GM18499 (cell line): ENCODE measurements around the gene SDSL.

ENCODE experiments used
- ATAC-seq: cut with Tn5 transposase; IDR thresholded peaks from one replicate; pipeline ENCODE4 v1.9.1; 2021; ENCODE audit warnings: moderate number of reproducible peaks; ENCODE audit not compliant: insufficient read depth, unreplicated experiment

Gene SDSL

DNA sequence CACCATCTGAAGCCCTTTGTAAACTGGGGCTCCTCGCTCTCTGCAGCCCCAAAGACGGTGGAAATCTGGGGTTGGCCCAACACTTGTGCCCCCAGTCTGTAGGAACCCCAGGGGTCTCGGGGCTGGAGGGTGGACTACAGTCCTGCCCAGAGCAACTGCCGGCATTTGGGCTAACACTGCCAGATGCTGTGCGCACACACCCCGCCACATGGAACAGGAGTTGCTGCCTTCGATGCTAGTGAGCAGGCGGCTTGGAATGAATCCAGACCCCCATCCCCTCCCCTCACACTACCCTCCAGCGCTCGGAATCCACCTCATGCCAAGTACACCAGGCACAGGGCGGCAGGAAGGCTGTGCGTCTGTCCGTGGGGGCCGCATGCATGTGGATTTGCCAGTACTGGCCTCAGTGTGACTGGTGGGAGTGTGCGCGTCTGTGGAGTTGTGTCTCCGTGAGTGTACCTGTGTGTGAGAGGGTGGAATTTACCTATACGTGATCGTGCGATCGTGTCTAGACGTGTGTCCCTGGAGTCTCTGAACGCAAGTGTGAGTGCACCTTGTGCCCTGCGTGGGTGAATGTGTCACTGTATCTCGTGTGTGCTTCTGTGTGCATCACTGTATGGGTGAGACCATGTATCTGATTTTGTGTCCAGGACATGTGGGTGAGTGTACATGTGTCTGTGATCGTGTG lies 44.4 kb downstream of the SDSL start:
- no peak for ATAC-seq

DNA sequence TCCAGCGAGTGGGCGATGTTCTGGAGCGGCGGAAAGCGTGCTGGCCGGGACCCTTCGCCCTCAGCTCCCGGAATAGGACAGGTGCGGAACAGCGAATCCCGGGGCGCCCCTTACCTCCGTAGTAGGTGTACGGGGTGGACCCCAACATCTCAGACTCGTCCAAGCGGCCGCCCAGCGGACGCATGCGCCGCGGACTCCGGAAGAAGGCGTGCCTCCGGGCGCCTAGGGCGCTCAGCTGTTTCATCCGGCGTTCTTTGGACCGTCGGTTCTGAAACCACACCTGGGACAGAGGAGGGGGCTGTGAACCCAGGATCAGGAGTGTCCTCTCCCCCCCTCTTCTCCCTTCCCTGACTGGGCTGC lies 44.9 kb downstream of the SDSL start:
- ATAC-seq: no peak

DNA sequence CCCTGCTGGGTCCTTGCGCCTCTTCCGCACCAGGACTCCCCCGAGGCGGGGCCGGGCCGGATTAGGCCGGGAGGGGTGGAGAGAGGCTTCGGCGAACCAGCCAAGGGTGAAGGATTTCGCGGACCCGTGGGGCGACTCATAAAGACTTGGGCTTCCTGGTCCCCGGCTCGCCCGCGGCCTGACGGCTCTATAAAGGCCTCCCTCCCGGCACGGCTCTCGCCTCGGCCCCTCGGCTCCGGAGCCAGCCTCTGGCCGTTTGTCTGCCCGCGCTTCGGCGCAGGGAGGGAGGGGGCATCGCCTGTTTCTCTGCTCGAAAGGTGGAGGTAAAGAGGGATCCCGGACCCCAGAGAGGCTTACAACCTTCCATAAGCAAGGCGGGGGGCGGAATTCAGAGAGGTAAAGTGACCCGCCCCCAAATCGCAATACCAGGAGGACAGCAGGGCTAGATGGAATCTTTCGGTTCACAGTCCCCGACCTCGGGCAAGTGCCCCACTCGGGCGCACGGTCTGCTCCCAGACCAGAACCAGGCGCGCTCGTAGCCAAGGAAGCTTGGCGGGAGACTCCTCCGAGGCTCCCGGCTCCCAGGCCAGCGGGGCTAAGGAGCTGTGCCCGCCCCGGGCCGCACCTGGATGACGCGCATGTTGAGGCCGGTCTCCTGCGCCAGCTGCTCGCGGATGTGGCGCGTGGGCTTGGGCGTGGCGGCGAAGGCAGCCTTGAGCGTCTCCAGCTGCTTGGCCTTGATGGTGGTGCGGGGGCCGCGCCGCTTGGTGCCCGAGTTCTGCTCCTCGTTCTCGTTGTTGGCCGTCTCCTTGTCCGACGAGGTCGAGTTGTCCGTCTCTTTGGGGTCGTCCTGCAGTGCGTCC lies 45.6 kb downstream of the SDSL start:
- no peak for ATAC-seq

DNA sequence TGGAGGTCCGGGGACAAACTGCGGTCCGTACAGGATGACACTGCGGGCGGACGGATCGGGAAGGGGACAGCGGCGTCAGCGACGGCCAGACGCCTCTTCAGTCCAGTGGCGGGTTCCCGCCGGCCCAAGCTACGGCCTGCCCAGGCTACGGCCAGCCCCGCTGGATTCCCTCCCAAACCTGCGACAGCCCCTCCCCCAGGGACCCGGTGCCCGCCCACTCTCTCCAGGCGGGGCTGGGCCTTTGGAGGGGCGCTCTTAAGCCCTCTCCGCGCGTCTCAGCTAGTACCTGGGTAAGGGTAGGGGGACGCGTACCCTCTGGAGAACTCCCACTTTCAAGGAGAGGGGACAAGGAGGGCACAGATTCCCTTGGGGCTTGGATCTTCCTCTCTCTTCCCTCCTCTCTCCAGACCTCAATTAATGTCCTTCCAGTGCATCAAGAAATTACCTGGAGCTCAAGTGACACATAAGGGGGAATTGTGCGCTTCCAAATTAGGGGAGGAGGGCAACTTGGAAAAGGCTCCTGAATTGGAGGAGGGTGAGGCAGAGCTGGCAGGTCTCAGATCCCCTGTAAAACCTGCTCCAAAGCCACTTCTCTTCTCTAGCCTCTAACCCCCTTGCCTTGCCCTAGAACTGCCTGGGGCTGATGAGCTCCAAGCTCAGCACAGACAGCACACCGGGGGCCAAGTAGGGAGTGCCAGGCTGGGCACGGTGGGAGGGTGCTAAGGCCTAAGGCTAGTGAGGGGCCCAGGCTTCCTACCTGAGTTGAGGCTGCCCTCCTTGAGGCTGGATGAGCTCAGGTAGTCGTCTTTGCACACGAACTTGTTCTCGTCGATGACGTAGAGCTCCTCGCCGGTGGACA lies 46.4 kb downstream of the SDSL start:
- ATAC-seq: no peak

DNA sequence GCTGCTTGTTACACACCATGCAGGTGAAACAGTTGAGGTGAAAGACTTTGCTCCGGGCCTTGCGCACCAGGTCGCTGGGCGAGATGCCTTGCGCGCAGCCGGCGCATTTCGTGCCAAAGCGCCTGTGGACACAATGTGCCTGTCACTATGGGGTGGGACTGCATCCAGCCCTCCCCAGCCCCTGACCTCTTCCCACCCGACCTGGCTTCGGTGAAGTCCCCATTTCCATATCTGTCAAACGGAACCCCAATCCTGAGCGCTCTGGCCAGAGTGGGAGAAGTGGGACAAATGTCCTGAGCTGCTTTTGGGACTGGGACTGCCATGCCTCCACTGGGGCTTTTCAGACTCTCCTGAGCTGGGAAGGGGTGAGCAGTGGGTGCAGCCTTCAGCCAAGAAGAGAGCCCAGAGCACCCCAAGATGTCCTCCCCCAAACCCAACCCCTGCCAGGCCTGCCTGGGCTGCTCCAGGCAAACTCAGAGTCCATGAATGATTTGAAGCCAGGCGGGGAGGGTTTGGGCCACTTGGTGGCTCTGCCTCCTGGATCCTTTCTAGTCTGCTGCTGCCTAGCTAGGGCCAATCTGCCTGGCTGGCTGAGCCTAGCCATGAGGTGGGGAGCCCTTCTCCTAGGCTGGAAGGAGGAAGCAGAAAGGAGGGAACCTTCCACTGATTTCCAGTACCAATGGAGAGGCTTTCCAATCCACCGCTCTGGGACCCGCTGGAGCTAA lies 47.2 kb downstream of the SDSL start:
- ATAC-seq: no peak

DNA sequence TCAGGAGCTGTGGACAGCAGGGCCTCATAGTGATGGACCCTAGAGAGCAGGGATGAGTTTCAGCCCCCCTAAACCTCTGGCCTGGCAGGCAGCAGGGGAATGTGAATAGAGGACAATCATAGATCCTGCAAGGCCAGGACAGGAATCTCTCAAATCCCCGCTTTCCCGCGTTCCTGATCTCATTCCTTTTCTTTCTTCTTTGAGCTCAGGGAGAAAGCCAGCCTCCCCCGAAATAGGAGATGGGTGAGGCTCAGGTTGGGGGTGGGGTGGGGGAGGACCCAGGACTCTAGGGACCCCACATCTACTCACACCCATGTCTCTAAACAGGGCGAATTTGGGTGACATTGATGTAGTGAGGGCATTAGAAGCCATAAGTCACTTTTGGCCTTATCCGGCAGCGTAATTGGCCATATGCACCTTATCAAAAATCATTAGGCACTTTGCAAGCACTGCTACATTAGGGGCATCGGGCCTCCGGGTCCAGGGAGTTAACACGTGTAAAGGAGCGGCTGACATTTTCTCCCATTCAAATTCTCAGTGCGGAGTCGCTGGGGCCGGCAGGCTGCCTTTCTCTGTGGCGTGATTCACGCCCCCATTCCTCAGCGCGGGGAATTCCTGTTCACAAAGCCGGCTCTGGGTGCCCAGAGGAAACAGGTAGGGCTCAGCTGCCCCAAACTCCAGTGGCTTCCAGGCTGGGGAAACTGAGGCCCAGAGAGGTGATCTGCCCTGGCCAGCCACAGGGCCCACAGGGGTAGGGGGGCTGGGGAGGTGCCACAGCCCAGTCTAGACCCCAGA lies 48.0 kb downstream of the SDSL start:
- no peak for ATAC-seq

DNA sequence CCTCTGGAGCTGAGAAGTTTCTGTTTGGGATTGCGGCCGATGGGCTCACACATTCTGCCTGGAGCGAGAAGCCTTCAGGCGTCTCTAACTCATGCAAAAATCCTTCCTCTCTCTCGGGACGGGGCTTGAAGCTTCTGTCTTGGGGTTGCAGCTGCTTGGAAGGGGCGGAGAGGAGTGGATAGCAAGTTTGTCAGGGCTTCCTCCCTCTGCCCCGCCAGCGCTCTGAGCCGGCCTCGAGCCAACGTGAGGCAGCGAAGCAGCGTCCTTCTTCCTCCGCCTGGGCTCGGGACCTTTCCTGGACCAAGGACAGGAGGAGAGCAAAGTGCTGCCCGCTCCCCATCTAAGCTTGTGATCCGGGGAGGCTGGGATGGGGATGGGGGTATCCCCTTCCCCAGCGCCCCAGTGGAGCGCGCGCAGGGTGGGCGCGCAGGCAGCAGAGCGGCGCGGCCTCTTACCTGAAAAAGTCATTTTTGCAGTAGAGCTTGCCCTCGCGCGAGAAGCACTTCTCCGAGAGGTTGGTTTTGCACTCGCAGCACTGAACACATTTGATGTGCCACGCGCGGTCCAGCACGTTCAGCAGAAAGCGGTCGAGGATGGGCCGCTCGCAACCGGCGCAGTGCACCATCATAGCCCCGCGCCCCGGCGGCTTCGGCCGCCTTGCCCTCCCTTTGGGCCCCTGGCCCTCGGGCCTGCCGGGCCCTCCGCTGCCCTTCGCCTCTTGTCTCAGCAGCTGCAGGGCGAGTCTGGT lies 48.9 kb downstream of the SDSL start:
- ATAC-seq: no peak

DNA sequence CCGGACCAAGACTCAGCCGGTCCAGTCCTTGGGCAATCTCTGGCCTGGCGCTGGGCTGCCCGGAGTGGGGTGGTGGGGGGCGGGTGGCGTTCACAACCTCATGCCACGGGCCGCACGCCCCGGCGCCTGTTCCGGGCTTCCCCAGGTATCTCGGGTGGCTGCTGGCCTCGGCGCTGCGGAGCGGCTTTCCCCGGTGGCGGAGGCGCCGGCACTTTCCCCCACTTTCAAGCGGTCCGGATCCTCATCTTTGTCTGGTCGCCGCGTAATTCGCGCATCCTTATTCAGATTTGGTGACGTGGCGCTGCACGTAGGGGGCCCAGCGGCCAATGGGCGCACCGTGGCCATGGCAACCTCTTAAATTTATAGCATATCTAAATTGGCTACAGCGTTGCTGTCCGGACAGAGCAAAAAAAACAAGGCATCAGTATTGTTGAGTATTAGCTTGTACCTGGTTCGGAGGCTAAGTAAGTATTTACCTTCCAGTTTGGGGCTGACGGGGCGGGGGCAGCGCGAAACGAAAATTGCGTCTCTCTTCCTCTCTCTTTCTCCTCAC lies 49.5 kb downstream of the SDSL start, which contains the start of gene LHX5:
Gene LHX5, minus strand, starts transcription at position 253 of the 553 bp plus-strand sequence. CDS start 373 bp downstream, outside the sequence.
- no peak for ATAC-seq

DNA sequence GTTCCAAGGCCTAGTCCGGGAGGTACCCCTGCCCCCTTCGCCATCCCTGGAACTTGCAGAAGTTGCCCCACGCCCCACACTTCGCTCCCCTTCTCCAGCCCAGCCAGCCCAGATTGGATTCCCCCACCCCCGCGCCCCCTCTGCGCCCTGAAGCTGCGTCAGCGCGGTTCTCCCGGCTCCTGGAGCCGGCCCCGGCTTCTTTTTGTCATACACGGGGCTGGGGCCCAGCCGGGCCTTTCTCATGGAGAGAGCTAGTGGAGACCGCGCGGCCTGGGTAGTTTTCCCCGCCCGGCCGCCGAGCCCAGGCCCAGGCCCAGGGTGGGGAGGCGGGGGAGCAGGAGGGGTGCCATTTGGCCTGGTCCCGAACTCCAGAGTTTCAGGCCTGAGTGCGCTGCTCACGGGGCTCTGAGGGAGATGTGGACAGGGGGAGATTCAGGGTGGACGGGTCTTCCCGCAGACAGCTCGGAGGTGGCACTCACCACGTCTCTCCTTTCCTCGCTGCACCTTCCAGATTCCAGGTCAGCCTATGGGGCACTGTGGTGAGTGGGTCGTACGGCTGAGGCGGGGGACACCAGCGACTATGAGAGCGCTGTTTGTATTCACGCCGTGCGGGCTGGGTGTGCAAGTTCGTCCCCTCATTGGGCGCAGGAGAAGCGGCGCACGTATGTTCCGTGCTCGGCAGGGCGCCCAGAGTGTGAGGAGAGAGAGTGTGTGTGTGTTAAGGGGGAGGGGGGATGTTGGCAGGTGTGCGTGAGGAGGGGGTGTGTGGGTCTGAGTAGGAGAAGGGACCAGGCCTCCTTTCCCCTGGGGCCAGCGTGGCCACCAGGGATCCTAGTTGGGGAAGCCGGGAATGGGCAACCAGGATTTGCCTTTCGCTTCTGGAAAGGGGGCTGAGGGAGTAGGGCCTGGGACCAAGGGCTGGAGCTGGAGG lies 50.3 kb downstream of the SDSL start:
- no peak for ATAC-seq

DNA sequence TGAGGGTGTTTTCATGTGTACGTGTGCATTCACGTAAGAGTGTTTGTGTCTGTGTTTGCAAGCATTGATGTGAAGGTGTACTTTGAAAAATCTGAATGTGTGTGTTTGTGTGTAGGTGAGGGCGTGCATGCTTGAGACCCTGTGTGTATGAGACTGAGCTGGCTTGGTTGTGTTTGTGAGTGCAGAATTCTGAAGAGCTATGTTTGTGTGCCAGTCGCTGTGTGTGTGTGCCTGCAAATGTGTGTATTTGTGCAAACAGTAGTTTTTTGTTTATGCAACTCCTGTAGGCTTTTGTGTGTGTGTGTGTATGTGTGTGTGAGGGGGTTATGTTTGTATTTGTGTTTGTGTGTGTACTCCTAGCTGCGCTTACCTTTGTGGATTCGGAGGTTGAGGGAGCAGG lies 51.2 kb downstream of the SDSL start:
- ATAC-seq: no peak

DNA sequence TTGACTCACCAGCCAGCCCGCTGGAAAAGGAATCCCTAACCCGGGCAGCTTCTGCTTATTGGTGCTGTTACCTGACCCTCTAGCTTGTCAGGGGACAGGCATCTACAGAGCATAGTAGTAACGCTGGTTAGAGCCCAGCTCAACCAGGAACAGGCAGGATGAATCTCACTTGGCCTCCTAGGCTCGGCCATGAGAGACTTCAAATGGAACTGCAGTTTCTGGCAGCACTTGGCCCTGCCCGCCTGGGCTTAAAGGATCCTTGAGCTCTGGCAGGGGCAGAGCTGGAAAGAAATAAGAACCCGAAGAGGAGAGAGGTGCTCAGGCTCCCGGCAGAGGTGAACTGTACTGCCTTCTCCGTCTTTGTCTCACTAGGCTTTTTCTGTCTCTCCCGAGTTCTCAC lies 51.8 kb downstream of the SDSL start:
- no peak for ATAC-seq

DNA sequence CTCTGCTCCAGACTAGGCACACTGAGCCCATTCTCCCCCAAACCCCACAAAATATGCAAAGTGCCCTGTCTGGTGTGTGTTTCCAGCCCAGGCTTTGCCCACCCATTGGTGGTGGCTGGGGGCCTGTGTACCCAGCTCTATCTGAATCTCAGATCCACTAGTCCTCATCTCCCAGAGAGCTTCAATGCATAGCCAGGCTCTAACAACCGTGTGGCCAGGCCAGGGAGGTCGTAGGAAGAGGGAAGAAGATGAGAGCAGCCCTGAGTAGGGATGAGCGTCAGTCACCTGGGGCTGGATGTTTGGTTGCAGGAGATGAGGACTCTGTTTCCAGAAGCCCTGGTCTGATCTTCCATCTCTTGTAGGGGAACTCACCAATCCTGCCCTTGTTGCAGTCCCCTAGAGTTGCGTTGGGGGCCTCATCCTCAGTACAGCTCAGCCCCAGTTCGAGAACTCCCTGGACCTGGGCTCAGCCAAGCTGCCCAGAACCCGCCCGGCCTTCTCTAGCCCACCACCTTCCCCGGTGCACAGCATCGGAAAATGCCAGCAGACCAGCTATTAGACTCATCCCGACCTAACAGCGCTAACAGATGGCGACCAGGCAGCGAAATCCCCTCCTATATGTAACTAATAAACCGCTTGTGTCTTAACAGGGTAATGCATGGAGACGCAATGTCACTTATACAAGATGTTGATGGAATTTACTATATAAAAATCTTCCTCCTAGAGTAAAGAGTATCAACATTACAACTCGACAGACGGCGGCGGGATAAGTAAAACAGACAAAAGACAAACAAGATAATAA lies 52.7 kb downstream of the SDSL start:
- no peak for ATAC-seq

DNA sequence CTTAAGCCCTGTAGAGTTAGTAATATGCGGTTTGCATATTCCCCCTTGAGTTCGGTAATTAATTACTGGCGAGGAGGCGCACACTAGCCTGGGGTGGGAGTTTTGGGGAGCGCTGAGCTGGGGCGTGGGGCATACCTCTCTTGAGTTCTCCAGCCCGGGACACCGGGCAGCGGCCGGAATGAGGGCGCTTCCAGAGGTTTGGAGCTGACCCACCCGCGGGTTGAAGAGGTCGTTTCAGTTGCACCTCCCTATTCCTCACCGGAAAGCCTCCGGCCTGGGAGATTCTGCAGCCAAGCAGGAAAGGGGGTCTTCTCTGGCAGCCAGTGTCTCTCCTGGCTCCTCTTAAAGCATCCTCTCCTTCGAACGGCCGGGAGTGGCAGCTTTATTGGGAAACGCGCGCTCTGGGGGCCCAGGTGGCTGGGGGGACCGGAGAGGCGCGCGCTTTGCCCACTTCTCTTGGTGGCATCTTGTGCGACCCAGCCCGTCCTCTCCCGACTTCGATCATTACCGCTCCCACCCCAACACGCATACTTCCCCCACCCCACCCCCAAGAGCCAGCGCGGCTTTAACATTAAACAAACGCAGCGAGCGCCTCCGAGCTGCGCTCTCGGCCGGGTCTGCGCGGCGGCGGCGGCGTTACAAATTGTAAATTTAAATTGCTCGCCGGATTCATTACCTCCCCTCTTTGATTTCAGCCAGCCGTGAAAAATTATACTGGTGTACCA lies 53.4 kb downstream of the SDSL start:
- no peak for ATAC-seq

DNA sequence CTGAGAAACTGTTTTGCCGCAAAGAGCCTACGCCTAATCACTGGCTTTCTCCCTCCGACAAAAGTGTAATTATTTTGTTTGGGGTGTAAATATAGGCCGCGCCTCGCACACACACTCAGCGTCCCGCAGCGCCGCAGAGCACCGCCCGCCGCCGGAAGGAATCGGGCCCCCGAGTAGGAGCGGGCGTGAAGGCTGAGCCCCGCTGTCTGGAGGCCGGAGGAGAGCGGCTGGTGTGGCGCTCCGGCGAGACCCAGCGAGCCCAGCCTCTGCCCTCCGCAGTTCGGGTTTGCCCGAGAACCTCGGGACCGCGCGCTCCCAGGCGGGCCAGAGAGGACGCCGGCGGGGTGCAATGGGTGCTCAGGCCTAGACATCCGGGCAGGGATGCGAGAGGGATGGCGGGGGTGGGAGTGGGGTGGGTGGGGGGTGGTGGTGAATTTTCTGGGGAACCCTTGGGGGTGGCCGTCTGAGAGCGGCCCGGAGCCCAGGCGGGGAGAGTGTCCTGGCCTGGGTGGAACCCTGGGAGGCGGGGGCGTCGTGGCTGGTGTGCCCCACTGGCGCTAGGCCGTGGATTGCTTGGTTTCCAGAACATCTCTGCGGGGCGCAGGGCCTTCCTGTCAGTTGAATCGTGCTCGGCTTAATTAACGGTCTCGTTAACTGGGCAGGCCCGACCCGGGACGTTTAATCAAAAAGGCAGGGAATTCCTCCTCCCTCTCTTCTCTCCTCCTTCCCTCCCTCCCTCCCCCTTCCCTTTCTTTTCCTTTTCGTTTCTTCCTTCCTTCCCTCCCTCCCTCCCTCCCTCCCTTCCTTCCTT lies 54.2 kb downstream of the SDSL start:
- no peak for ATAC-seq

DNA sequence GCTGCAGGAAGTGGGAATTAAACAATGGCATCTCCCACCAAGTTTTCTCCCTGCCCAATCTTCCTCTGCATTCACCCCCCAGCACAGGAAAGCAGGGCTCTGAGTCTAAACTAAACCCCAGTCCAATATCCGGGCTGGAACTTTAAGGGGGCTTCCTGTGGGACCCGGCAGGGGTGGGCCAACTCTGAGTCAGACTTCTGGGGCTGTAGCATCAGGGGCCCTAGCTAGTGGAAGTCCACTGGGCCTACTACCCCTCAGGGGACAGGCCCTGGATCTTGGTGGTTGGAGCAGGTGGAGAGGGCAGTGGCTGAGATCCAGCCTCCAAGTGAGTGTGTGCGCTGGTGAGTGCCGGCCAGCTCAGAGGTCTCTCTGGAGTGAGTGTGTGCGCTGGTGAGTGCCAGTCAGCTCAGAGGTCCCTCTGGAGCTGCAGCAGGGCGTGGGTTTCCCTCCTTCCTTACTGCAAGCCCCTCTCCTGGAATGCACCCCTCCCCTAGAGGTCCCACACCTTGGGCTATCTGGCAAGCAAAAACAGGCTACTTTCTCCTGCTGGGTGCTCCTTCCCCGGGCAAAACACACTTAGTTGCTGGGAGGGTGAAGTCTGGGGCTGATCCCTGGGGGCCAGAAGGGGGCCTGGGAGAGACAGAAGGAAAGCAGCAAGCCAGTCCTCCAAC lies 55.1 kb downstream of the SDSL start:
- no peak for ATAC-seq
